Mucosa of descending colon (tissue), 3 donors: ENCODE measurements around the gene ISCU. TPM values are rescaled to one million over a fixed set of nuclear protein-coding genes. Genes with fewer than 3 reads are reported as not detected.

Source experiments
- ATAC-seq: fragments of 200-7000 bp; cut with Tn5 transposase; one replicate; pipeline ENCODE4 v1.9.1; 2020; ENCODE audit warnings: mild to moderate bottlenecking, moderate library complexity
- DNase-seq, 3 donors: peaks; one replicate each; pipeline ENCODE4 v3.0.0-alpha.2; 2020
- H3K36me3 ChIP-seq: fragments of 200-600 bp; one replicate; pipeline ENCODE4 v1.8.0; 2021; ENCODE audit warnings: low read depth, mild to moderate bottlenecking
- H3K4me1 ChIP-seq: fragments of 200-600 bp; one replicate; pipeline ENCODE4 v1.8.0; 2021; ENCODE audit warnings: low read depth, mild to moderate bottlenecking
- H3K4me3 ChIP-seq: fragments of 200-600 bp; one replicate; pipeline ENCODE4 v1.8.0; 2021; ENCODE audit warnings: mild to moderate bottlenecking
- H3K9me3 ChIP-seq: fragments of 200-600 bp; one replicate; pipeline ENCODE4 v1.8.0; 2021; ENCODE audit warnings: mild to moderate bottlenecking
- CTCF ChIP-seq: fragments of 200-600 bp; IDR thresholded peaks from one replicate; pipeline ENCODE4 v1.8.0; 2022; ENCODE audit warnings: antibody characterized with exemption, mild to moderate bottlenecking
- intact Hi-C, 2 donors: fragments of 100-400 bp; cut with DNase I in 1 of 2; cut with micrococcal nuclease in 1 of 2; formaldehyde crosslinking; loops; one replicate each; pipeline versions ENCODE4 v1.11.0 to v1.11.1; 2022; cut with DNase I, micrococcal nuclease
- total RNA-seq, 3 donors: library from RNA; stranded (reverse); fragmentation: NEBNext Ultra II Directional in 2 of 3; extraction: Animal tissue kit (Norgen Biotek cat#: 25700) in 2 of 3; gene quantifications; one replicate each; pipeline versions ENCODE4 v1.2.1 to v1.2.4, GENCODE V29; 2021 to 2023
- donor health status: DM: no; HTN: no; CAD: no; lungs with moderate emphysema.
- donor health status: DM: no; HTN: no; CAD: no.
- donor health status: DM: no; HTN: yes; CAD: no.

Gene ISCU
- total RNA-seq, 3 donors from 2014 or later = 94.7 to 155 (median 107) TPM

GRCh38 chr12:108605000-108605689 is 42.7 kb downstream of the ISCU start:
- no peaks in the 10 kb centered on the region for H3K4me1 ChIP-seq
- intact Hi-C loops = no loop called here
- no peak for DNase-seq
- no peak for ATAC-seq
- H3K9me3 ChIP-seq = no peaks in the 10 kb centered on the region
- no peak for TF ChIP-seq CTCF
- no peak overlapping the region for H3K4me3 ChIP-seq
- H3K36me3 ChIP-seq = no peaks in the 10 kb centered on the region

- ATAC-seq (no peak), DNase-seq (peak in 1 of 3 donors; percentile 5)
- no peaks in the 10 kb centered on the region for H3K9me3 ChIP-seq
- intact Hi-C loops = no loop called here
- no peaks in the 10 kb centered on the region for H3K4me1 ChIP-seq
- no peaks in the 10 kb centered on the region for H3K36me3 ChIP-seq
- no peak for TF ChIP-seq CTCF
- no peak overlapping the region for H3K4me3 ChIP-seq
These were observed 43.5 kb downstream of the ISCU start for GRCh38 chr12:108605690-108606406.

- no peak for ATAC-seq
- Histone ChIP-seq H3K4me3 (no peak overlapping the region), H3K4me1 (no peaks in the 10 kb centered on the region), H3K36me3 (no peaks in the 10 kb centered on the region), H3K9me3 (no peaks in the 10 kb centered on the region)
- DNase-seq = peak in 1 of 3 donors; percentile 25
- intact Hi-C loops = no loop called here
- TF ChIP-seq CTCF = no peak
These were observed 44.1 kb downstream of the ISCU start for GRCh38 chr12:108606492-108606891.

- no peak overlapping the region for H3K4me3 ChIP-seq
- ATAC-seq (no peak), DNase-seq (peak in 1 of 3 donors; percentile 15)
- H3K9me3 ChIP-seq = no peaks in the 10 kb centered on the region
- no peaks in the 10 kb centered on the region for H3K4me1 ChIP-seq
- intact Hi-C loops = no loop called here
- no peak for TF ChIP-seq CTCF
- no peaks in the 10 kb centered on the region for H3K36me3 ChIP-seq
These were observed 45.7 kb downstream of the ISCU start for GRCh38 chr12:108607981-108608600.

- Histone ChIP-seq H3K36me3 (no peaks in the 10 kb centered on the region), H3K9me3 (no peaks in the 10 kb centered on the region), H3K4me1 (no peaks in the 10 kb centered on the region), H3K4me3 (no peak overlapping the region)
- ATAC-seq (no peak), DNase-seq (no peak)
- intact Hi-C loops = no loop called here
- TF ChIP-seq CTCF = no peak
These were observed 46.2 kb downstream of the ISCU start for GRCh38 chr12:108608616-108609015.
